Thymus (tissue), 11 donors: ENCODE data around the gene GTF2IRD1. TPM values are rescaled to one million over a fixed set of nuclear protein-coding genes. Genes with fewer than 3 reads are reported as not detected.

Experiments
- DNase-seq, 9 donors: peaks; one replicate each; pipeline ENCODE4 v3.0.0-alpha.2; 2013; ENCODE audit warnings: low spot score in 9 of 9, low read depth in 6 of 9, missing footprints in 1 of 9
- H3K27ac ChIP-seq, 2 donors: one replicate each; pipeline ENCODE4 v1.5.1; 2013; ENCODE audit warnings: control low read depth in 1 of 2, low read depth in 1 of 2, low read length in 1 of 2, mild to moderate bottlenecking in 1 of 2, moderate library complexity in 1 of 2
- H3K27me3 ChIP-seq, 2 donors: one replicate each; pipeline ENCODE4 v1.5.1; 2013; ENCODE audit warnings: low read length in 1 of 2; ENCODE audit not compliant: control insufficient read depth in 2 of 2, insufficient read depth in 1 of 2
- H3K36me3 ChIP-seq, 2 donors: one replicate each; pipeline ENCODE4 v1.5.1; 2013; ENCODE audit warnings: low read length in 1 of 2, mild to moderate bottlenecking in 1 of 2, moderate library complexity in 1 of 2; ENCODE audit not compliant: control insufficient read depth in 2 of 2, insufficient read depth in 2 of 2
- H3K4me1 ChIP-seq, 2 donors: one replicate each; pipeline ENCODE4 v1.5.1; 2013; ENCODE audit warnings: low read length in 2 of 2; ENCODE audit not compliant: control insufficient read depth in 2 of 2, insufficient read depth in 2 of 2
- H3K4me3 ChIP-seq, 2 donors: one replicate each; pipeline ENCODE4 v1.5.1; 2013; ENCODE audit warnings: low read length in 2 of 2, control low read depth in 1 of 2, mild to moderate bottlenecking in 1 of 2
- H3K9me3 ChIP-seq, 2 donors: one replicate each; pipeline ENCODE4 v1.5.1; 2013; ENCODE audit warnings: low read length in 1 of 2, mild to moderate bottlenecking in 1 of 2; ENCODE audit not compliant: control insufficient read depth in 2 of 2, insufficient read depth in 1 of 2
- WGBS: extraction: QIAGEN DNeasy Blood & Tissue Kit; methylation state at CpG from one replicate; pipeline ENCODE4 v1.1.7; 2013; 5-methylcytosine and 5-hydroxymethylcytosine counted together
- polyA plus RNA-seq: library from polyadenylated mRNA; stranded (reverse); fragments of 200-250 nt; gene quantifications from one replicate; pipeline ENCODE4 v1.2.3, GENCODE V29; 2013
- total RNA-seq: library from RNA; stranded (reverse); fragments of 120-200 nt; gene quantifications from one replicate; pipeline ENCODE4 v1.2.4, GENCODE V29; 2013
- donor health status: healthy.

Gene GTF2IRD1
- total and polyA plus RNA-seq, 2 donors = 4.7 to 14.6 TPM

- Histone ChIP-seq H3K27ac (no peak overlapping the region), H3K27me3 (peaks cover 0 to 5% of the 10 kb centered on the region in 2 donors), H3K9me3 (peaks cover 0 to 8% of the 10 kb centered on the region in 2 donors), H3K4me3 (no peak overlapping the region), H3K4me1 (no peaks in the 10 kb centered on the region), H3K36me3 (no peaks in the 10 kb centered on the region)
- 94% methylated on average over 21 of the region's 21 CpGs for WGBS
- DNase-seq = no peak
Measured at GRCh38 chr7:74443543-74444247, 10.0 kb upstream of the GTF2IRD1 start.

DNA sequence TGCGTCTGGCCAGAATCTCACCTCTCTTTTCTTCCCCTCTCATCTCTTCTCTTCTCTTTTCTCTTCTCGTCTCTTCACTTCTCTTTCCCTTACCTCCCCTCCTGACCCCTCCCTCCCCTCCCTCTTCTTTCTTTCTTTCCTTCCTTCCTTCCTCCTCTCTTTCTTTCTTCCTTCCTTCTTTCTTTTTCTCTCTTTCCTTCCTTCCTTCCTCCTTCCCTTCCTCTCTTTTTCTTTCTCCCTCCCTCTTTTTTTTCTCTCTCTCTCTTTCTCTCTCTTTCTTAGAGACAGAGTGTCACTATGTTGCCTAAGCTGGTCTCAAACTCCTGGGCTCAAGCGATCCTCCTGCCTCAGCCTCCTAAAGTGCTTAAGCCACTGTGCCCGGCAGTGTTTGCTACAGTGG is 4.6 kb upstream of the GTF2IRD1 start:
- H3K4me3 ChIP-seq = no peak overlapping the region
- peaks cover 2 to 8% of the 10 kb centered on the region in 2 donors for H3K9me3 ChIP-seq
- H3K4me1 ChIP-seq = peaks cover 0 to 14% of the 10 kb centered on the region in 2 donors
- no peak overlapping the region for H3K27ac ChIP-seq
- no peaks in the 10 kb centered on the region for H3K36me3 ChIP-seq
- DNase-seq = no peak
- peaks cover 16 to 32% of the 10 kb centered on the region in 2 donors for H3K27me3 ChIP-seq
- WGBS = 95% methylated on average over 4 of the region's 4 CpGs

GRCh38 chr7:74449809-74450397 is 3.8 kb upstream of the GTF2IRD1 start:
- no peak overlapping the region for H3K27ac ChIP-seq
- H3K4me1 ChIP-seq = peaks cover 0 to 14% of the 10 kb centered on the region in 2 donors
- peak in 8 of 9 donors; percentile 27 to 76 (median 58) for DNase-seq
- WGBS = 68% methylated on average over 15 of the region's 15 CpGs
- no peaks in the 10 kb centered on the region for H3K36me3 ChIP-seq
- no peak overlapping the region for H3K4me3 ChIP-seq
- H3K27me3 ChIP-seq = peaks cover 23 to 40% of the 10 kb centered on the region in 2 donors
- peaks cover 2 to 8% of the 10 kb centered on the region in 2 donors for H3K9me3 ChIP-seq

GRCh38 chr7:74452748-74453321 is 871 bp upstream of the GTF2IRD1 start:
- Histone ChIP-seq H3K4me3 (no peak overlapping the region), H3K4me1 (peaks cover 0 to 14% of the 10 kb centered on the region in 2 donors), H3K9me3 (peaks cover 2 to 8% of the 10 kb centered on the region in 2 donors), H3K27me3 (peaks cover 28 to 65% of the 10 kb centered on the region in 2 donors), H3K27ac (peak overlapping the region in 1 of 2 donors; percentile 42), H3K36me3 (no peaks in the 10 kb centered on the region)
- 33% methylated on average over 15 of the region's 15 CpGs for WGBS
- DNase-seq = peak in 1 of 9 donors; percentile 16

GRCh38 chr7:74454021-74454924 is 567 bp downstream of the GTF2IRD1 start:
- WGBS = 11% methylated on average over 61 of the region's 61 CpGs
- H3K9me3 ChIP-seq = peaks cover 2 to 8% of the 10 kb centered on the region in 2 donors
- H3K27me3 ChIP-seq = peaks cover 28 to 67% of the 10 kb centered on the region in 2 donors
- no peak for DNase-seq
- H3K4me3 ChIP-seq = peak overlapping the region in 1 of 2 donors; percentile 51
- H3K27ac ChIP-seq = no peak overlapping the region
- peaks cover 0 to 14% of the 10 kb centered on the region in 2 donors for H3K4me1 ChIP-seq
- H3K36me3 ChIP-seq = no peaks in the 10 kb centered on the region

DNA sequence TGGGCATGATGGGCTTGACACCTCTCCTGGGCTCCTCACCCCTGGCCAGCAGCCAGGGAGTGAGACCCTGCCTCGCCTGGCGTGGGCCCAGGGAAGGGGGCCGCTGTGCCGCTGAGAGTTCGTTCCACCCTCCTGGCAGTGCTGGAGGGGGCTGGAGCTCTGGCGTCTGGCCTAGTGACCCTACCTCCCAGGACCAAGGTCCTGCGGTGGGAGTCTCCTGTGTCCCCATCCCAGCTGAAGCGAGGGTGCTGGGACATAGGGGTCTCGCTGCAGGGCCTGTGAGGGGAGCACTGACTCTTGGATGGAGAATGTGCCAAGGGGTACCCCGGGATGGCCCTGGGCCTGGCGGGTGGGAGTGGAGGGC is 1.2 kb downstream of the GTF2IRD1 start:
- no peaks in the 10 kb centered on the region for H3K36me3 ChIP-seq
- H3K4me3 ChIP-seq = no peak overlapping the region
- H3K27ac ChIP-seq = no peak overlapping the region
- peaks cover 0 to 14% of the 10 kb centered on the region in 2 donors for H3K4me1 ChIP-seq
- H3K27me3 ChIP-seq = peaks cover 28 to 65% of the 10 kb centered on the region in 2 donors
- no peak for DNase-seq
- H3K9me3 ChIP-seq = peaks cover 2 to 8% of the 10 kb centered on the region in 2 donors
- WGBS = 94% methylated on average over 11 of the region's 11 CpGs

- Histone ChIP-seq H3K27me3 (peaks cover 28 to 65% of the 10 kb centered on the region in 2 donors), H3K36me3 (no peaks in the 10 kb centered on the region), H3K4me3 (no peak overlapping the region), H3K4me1 (peaks cover 0 to 14% of the 10 kb centered on the region in 2 donors), H3K9me3 (peaks cover 2 to 8% of the 10 kb centered on the region in 2 donors), H3K27ac (no peak overlapping the region)
- WGBS = 88% methylated on average over 13 of the region's 13 CpGs
- DNase-seq = no peak
Measured at GRCh38 chr7:74455291-74455804, 1.6 kb downstream of the GTF2IRD1 start.

- Histone ChIP-seq H3K4me3 (no peak overlapping the region), H3K27ac (no peak overlapping the region), H3K4me1 (peaks cover 0 to 14% of the 10 kb centered on the region in 2 donors), H3K9me3 (peaks cover 2 to 8% of the 10 kb centered on the region in 2 donors), H3K36me3 (no peaks in the 10 kb centered on the region), H3K27me3 (peaks cover 28 to 65% of the 10 kb centered on the region in 2 donors)
- DNase-seq = no peak
- 93% methylated on average over 6 of the region's 6 CpGs for WGBS
Measured at GRCh38 chr7:74455928-74456327, 2.2 kb downstream of the GTF2IRD1 start.
